GM12878 (cell line): ENCODE measurements around the gene RNFT2. TPM values are rescaled to one million over a fixed set of nuclear protein-coding genes. Genes with fewer than 3 reads are reported as not detected.

ENCODE experiments used
- CUX1 ChIP-seq: IDR thresholded peaks from 2 replicates; pipeline ENCODE4 v1.6.1; 2012; ENCODE audit warnings: improper control_type of control experiment, low read depth, low read length; ENCODE audit not compliant: insufficient replicate concordance
- IRF3 ChIP-seq: fragments of 450-650 bp; IDR thresholded peaks from 2 replicates; pipeline ENCODE4 v1.6.1; 2014; ENCODE audit warnings: mild to moderate bottlenecking
- NR2C2 ChIP-seq: IDR thresholded peaks from 2 replicates; pipeline ENCODE4 v1.6.1; 2011; ENCODE audit warnings: borderline replicate concordance, low read depth; ENCODE audit not compliant: control insufficient read depth, insufficient read length
- polyA plus RNA-seq, 11 experiments: library from polyadenylated mRNA; depleted of rRNA in 4 of 11; unstranded in 6 of 11; stranded (reverse) in 5 of 11; fragments of >200 nt; fragmentation: Nextera tagmentation in 4 of 11; fragmentation: Illumina TruSeq in 1 of 11; extraction: Ambion mirVana in 4 of 11; extraction: Trizol in 1 of 11; gene quantifications; 1 replicate in 1 of 11; 2 replicates in 10 of 11; pipeline versions ENCODE4 v1.2.1 to v1.2.3, GENCODE V29; 2011 to 2016; ENCODE audit warnings: inconsistent platforms in 2 of 11, missing spikeins in 2 of 11, low read depth in 1 of 11
- small RNA-seq: library from RNA; depleted of rRNA; stranded (forward); fragments of <200 nt; gene quantifications from one replicate; pipeline ENCODE3, GENCODE V24; 2014
- total RNA-seq, 4 experiments: library from RNA; depleted of rRNA in 3 of 4; stranded (reverse); fragments of >200 nt in 3 of 4; fragmentation: Illumina TruSeq in 1 of 4; extraction: Trizol in 1 of 4; gene quantifications; 2 replicates each; pipeline versions ENCODE4 v1.2.1 to v1.2.3, GENCODE V29; 2013 to 2021

RNFT2 gene
- total and polyA plus RNA-seq, 10 of the 15 experiments (the other 5 are each of a cell fraction or from before 2014, with no cell fraction given): 2.5 to 17.3 (median 9.7) TPM

DNA sequence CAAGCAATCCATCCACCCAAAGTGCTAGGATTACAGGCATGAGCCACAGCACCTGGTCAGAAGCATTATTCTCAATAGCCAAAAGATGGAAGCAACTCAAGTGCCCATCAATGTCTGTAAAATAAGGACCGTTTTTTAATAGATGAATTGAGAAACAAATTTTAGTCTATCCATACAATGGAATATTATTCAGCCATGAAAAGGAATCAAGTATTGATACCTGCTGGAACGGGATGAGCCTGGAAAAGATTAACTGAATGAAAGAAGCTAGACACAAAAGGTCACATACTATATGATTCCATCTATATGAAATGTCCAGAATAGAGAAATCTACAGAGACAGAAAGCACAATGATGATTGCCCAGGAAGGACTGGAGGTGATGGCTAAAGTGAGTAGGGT lies 163.5 kb downstream of the RNFT2 start (continued):
- TF ChIP-seq CUX1 (no peak), IRF3 (no peak), NR2C2 (no peak)

Small RNA genes lying within 50 kb of the gene (small RNA-seq; reads per million reads assigned to genes)
- not detected for gene RNU6-558P

Other genes with a start within 250 kb of the RNFT2 start
- not detected in 2 replicates for gene MAP1LC3B2, start 178.9 kb upstream of the RNFT2 start, total RNA-seq (2014; rRNA removed)
- gene MAP1LC3B2, start 178.9 kb upstream of the RNFT2 start, total RNA-seq (2014; rRNA removed; fragmentation: Illumina TruSeq; extraction: Trizol): not detected in 2 replicates
- 1.8 TPM in 1 of 2 replicates, not detected in the other for gene MAP1LC3B2, start 178.9 kb upstream of the RNFT2 start, total RNA-seq (2021)
- gene MAP1LC3B2, start 178.9 kb upstream of the RNFT2 start, polyA plus RNA-seq (2011; rRNA removed): 1.6 and 2.2 TPM in 2 replicates
- gene MAP1LC3B2, start 178.9 kb upstream of the RNFT2 start, polyA plus RNA-seq (2014; fragmentation: Illumina TruSeq; extraction: Trizol): 0.25 and 0.41 TPM in 2 replicates
- under 1 TPM; 0.23 to 0.40 TPM for gene MAP1LC3B2, start 178.9 kb upstream of the RNFT2 start, polyA plus RNA-seq (2014; fragmentation: Nextera tagmentation; extraction: Ambion mirVana)
- 0.27 and 0.72 TPM in 2 replicates for gene MAP1LC3B2, start 178.9 kb upstream of the RNFT2 start, polyA plus RNA-seq (2014; rRNA removed)
- 1 to 10 TPM; 2.7 TPM for gene MAP1LC3B2, start 178.9 kb upstream of the RNFT2 start, polyA plus RNA-seq (2016; fragmentation: Nextera tagmentation; extraction: Ambion mirVana)
- 21.4 and 22.5 TPM in 2 replicates for gene SPRING1, start 246 bp upstream of the RNFT2 start, total RNA-seq (2014; rRNA removed)
- 9.3 and 10.1 TPM in 2 replicates for gene SPRING1, start 246 bp upstream of the RNFT2 start, total RNA-seq (2014; rRNA removed; fragmentation: Illumina TruSeq; extraction: Trizol)
- 25.7 and 26.6 TPM in 2 replicates for gene SPRING1, start 246 bp upstream of the RNFT2 start, total RNA-seq (2021)
- 15.6 and 16.7 TPM in 2 replicates for gene SPRING1, start 246 bp upstream of the RNFT2 start, polyA plus RNA-seq (2011; rRNA removed)
- gene SPRING1, start 246 bp upstream of the RNFT2 start, polyA plus RNA-seq (2014; fragmentation: Illumina TruSeq; extraction: Trizol): 9.3 and 11.4 TPM in 2 replicates
- 1 to 10 TPM; 2.5 to 4.4 TPM for gene SPRING1, start 246 bp upstream of the RNFT2 start, polyA plus RNA-seq (2014; fragmentation: Nextera tagmentation; extraction: Ambion mirVana)
- 15.2 and 16.6 TPM in 2 replicates for gene SPRING1, start 246 bp upstream of the RNFT2 start, polyA plus RNA-seq (2014; rRNA removed)
- gene SPRING1, start 246 bp upstream of the RNFT2 start, polyA plus RNA-seq (2016; fragmentation: Nextera tagmentation; extraction: Ambion mirVana): 10 to 100 TPM; 12.1 to 17.3 TPM
- gene HRK, start 143.1 kb downstream of the RNFT2 start, total RNA-seq (2014; rRNA removed): not detected in 2 replicates
- gene HRK, start 143.1 kb downstream of the RNFT2 start, total RNA-seq (2014; rRNA removed; fragmentation: Illumina TruSeq; extraction: Trizol): not detected in 2 replicates
- not detected in 2 replicates for gene HRK, start 143.1 kb downstream of the RNFT2 start, total RNA-seq (2021)
- not detected in 2 replicates for gene HRK, start 143.1 kb downstream of the RNFT2 start, polyA plus RNA-seq (2011; rRNA removed)
- gene HRK, start 143.1 kb downstream of the RNFT2 start, polyA plus RNA-seq (2014; fragmentation: Illumina TruSeq; extraction: Trizol): not detected in 2 replicates
- gene HRK, start 143.1 kb downstream of the RNFT2 start, polyA plus RNA-seq (2014; fragmentation: Nextera tagmentation; extraction: Ambion mirVana): not detected
- not detected in 2 replicates for gene HRK, start 143.1 kb downstream of the RNFT2 start, polyA plus RNA-seq (2014; rRNA removed)
- not detected for gene HRK, start 143.1 kb downstream of the RNFT2 start, polyA plus RNA-seq (2016; fragmentation: Nextera tagmentation; extraction: Ambion mirVana)
- gene FBXW8, start 172.6 kb downstream of the RNFT2 start, total RNA-seq (2014; rRNA removed): 4.3 and 4.6 TPM in 2 replicates
- 2.5 and 2.6 TPM in 2 replicates for gene FBXW8, start 172.6 kb downstream of the RNFT2 start, total RNA-seq (2014; rRNA removed; fragmentation: Illumina TruSeq; extraction: Trizol)
- gene FBXW8, start 172.6 kb downstream of the RNFT2 start, total RNA-seq (2021): 6.8 and 7.5 TPM in 2 replicates
- 4.0 and 7.3 TPM in 2 replicates for gene FBXW8, start 172.6 kb downstream of the RNFT2 start, polyA plus RNA-seq (2011; rRNA removed)
- gene FBXW8, start 172.6 kb downstream of the RNFT2 start, polyA plus RNA-seq (2014; fragmentation: Illumina TruSeq; extraction: Trizol): 3.9 and 4.5 TPM in 2 replicates
- under 1 TPM; 0.49 to 0.52 TPM for gene FBXW8, start 172.6 kb downstream of the RNFT2 start, polyA plus RNA-seq (2014; fragmentation: Nextera tagmentation; extraction: Ambion mirVana)
- 4.5 and 5.0 TPM in 2 replicates for gene FBXW8, start 172.6 kb downstream of the RNFT2 start, polyA plus RNA-seq (2014; rRNA removed)
- gene FBXW8, start 172.6 kb downstream of the RNFT2 start, polyA plus RNA-seq (2016; fragmentation: Nextera tagmentation; extraction: Ambion mirVana): 1 to 10 TPM; 4.0 to 5.4 TPM